Activated naive CD4-positive, alpha-beta T cell treated with anti-CD3 and anti-CD28 coated beads, Interleukin-2, amount 50 U/mL, for 24 hours (primary cell): Measurements from ENCODE around the gene HIPK2.

ENCODE experiments used
- H3K27ac Mint-ChIP-seq: one replicate; pipeline ENCODE4 v1.8.0; 2021; ENCODE audit warnings: mild to moderate bottlenecking, mixed read lengths
- H3K27me3 Mint-ChIP-seq: one replicate; pipeline ENCODE4 v1.8.0; 2021; ENCODE audit warnings: mixed read lengths
- H3K36me3 Mint-ChIP-seq: one replicate; pipeline ENCODE4 v1.8.0; 2021; ENCODE audit warnings: mixed read lengths
- H3K4me1 Mint-ChIP-seq: one replicate; pipeline ENCODE4 v1.8.0; 2021; ENCODE audit warnings: mixed read lengths
- H3K4me3 Mint-ChIP-seq: one replicate; pipeline ENCODE4 v1.8.0; 2021; ENCODE audit warnings: mild to moderate bottlenecking, mixed read lengths
- H3K9me3 Mint-ChIP-seq: one replicate; pipeline ENCODE4 v1.8.0; 2021; ENCODE audit warnings: mixed read lengths

Gene HIPK2

DNA sequence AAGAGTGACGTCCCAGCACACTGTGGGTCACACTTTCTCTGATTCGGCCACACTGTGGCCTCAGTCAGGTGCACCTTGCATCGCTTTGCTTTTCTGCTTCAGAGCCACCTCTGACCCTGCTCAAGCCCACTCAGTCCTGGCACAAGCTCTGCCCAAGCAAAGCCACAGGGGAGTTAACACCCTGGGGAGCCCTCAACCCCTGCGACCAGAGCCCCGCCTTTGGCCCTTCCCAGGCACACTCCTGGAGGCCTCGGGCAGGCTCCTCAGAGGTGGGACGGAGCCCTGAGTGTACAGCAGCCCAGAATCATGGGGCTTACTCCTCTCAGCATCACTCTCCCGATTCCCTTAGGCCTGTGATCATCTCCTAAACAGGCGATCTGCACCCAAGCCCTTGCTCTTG is 71.0 kb downstream of the HIPK2 start:
- Mint-ChIP-seq H3K4me1 (peaks cover 15% of the 10 kb centered on the region), H3K27me3 (no peaks in the 10 kb centered on the region), H3K27ac (no peak overlapping the region), H3K4me3 (no peak overlapping the region), H3K9me3 (no peaks in the 10 kb centered on the region), H3K36me3 (peaks cover 10% of the 10 kb centered on the region)

DNA sequence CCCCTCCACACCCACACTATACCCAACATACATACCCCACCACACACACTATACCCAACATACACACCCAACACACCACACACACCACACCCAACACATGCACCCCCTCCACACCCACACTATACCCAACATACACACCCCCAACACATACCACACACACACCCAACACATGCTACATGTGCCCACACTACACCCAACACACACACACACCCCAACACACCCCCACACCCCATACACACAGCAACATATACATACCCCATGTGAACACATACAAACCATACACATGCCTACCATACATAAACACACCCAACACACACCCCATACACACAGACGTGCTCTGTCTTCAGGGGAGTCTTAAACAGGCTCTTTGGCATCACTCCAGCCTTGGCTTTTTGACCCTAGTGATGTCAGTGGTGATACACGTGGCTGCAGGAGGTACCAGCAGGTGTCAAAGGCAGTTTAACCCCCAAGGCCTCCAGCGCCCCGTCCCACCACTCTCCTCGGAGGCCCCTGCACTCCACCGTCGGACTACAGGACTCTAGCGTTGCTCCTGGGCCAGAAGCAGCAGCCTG is 73.4 kb downstream of the HIPK2 start:
- no peaks in the 10 kb centered on the region for H3K9me3 Mint-ChIP-seq
- no peak overlapping the region for H3K4me3 Mint-ChIP-seq
- no peak overlapping the region for H3K27ac Mint-ChIP-seq
- peaks cover 17% of the 10 kb centered on the region for H3K4me1 Mint-ChIP-seq
- no peaks in the 10 kb centered on the region for H3K27me3 Mint-ChIP-seq
- H3K36me3 Mint-ChIP-seq, result peaks cover 2% of the 10 kb centered on the region

DNA sequence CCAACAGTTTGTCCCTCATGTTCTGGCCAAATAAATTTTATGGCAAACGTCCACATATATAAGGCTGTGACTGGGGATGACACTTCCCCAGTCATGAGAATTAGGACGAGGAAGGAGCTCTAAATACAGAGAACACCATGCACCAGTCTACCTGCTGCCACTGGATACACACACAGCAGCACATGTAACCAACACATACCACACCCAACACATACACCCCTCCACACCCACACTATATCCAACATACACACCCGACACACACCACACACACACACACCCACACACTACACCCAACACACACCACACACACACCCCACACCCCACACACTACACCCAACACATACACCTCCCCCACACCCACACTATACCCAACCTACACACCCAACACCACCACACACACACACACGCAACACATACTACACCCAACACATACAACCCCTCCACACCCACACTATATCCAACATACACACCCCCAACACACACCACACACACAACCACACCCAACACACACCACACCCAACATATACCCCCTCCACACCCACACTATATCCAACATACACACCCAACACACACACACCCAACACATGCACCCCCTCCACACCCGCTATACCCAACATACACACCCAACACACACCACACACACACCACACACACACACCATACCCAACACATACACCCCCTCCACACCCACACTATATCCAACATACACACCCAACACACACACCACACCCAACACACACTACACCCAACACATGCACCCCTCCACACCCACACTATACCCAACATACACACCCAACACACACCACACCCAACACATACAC is 74.1 kb downstream of the HIPK2 start:
- Mint-ChIP-seq H3K9me3 (no peaks in the 10 kb centered on the region), H3K27me3 (no peaks in the 10 kb centered on the region), H3K4me3 (no peak overlapping the region), H3K36me3 (peaks cover 2% of the 10 kb centered on the region), H3K27ac (no peak overlapping the region), H3K4me1 (peaks cover 17% of the 10 kb centered on the region)

DNA sequence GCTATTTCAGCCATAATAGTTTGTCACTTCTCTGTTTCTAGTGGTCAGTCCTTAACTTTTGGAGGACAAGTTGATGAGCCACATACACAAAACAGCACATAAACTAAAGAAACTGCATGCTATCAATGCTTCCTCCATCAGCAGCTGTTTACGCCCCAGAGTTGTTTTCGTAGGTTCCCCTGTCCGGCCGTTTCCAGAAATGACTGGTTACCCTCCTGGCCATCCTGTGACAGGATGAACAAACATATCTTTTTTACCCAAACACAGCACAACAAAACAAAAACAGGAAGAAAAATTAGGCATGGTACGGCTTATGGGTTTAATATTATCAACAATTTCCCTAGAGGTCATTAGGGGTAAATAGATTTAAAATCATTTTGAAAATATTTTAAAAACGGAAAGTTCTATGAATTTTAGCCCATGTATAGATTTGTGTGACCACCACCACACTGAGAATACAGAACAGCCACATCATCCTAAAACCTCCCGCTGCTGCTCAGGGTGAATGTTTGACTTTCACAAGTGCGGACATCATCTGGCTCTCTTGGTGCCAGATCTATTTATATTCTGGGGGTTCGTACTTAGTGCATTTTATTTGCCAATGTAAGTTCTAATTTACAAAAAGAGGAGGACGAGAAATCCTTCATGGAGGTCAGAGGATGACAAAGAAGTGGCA is 74.8 kb downstream of the HIPK2 start:
- Mint-ChIP-seq H3K27me3 (no peaks in the 10 kb centered on the region), H3K27ac (no peak overlapping the region), H3K4me1 (peaks cover 22% of the 10 kb centered on the region), H3K4me3 (no peak overlapping the region), H3K36me3 (peaks cover 5% of the 10 kb centered on the region), H3K9me3 (no peaks in the 10 kb centered on the region)

DNA sequence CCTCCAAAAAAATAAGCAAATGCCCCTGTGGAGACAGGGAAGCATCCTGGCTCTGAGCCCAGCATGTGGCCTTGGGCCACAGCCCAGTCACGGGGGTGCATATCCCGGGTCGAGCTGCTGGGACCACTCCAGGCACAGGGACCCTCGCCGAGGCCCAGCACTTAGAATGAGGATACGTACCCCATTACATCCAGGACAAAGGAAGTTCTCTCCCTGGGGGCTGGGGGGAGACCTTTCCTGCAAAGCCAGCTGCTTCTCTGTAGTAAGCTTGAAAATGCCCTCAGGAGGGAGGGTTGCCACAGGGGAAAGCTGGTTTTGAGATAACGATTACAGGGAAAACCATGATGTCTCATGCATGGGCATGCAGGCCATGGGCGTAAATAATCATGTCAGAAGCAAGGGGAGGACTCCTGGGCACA is 75.5 kb downstream of the HIPK2 start:
- Mint-ChIP-seq H3K4me1 (peaks cover 25% of the 10 kb centered on the region), H3K36me3 (peaks cover 5% of the 10 kb centered on the region), H3K4me3 (no peak overlapping the region), H3K27me3 (no peaks in the 10 kb centered on the region), H3K9me3 (no peaks in the 10 kb centered on the region), H3K27ac (no peak overlapping the region)

- Mint-ChIP-seq H3K36me3 (peaks cover 7% of the 10 kb centered on the region), H3K9me3 (no peaks in the 10 kb centered on the region), H3K4me3 (no peak overlapping the region), H3K4me1 (peaks cover 29% of the 10 kb centered on the region), H3K27me3 (no peaks in the 10 kb centered on the region), H3K27ac (no peak overlapping the region)
These were observed 75.9 kb downstream of the HIPK2 start for GRCh38 chr7:139701908-139702307.

DNA sequence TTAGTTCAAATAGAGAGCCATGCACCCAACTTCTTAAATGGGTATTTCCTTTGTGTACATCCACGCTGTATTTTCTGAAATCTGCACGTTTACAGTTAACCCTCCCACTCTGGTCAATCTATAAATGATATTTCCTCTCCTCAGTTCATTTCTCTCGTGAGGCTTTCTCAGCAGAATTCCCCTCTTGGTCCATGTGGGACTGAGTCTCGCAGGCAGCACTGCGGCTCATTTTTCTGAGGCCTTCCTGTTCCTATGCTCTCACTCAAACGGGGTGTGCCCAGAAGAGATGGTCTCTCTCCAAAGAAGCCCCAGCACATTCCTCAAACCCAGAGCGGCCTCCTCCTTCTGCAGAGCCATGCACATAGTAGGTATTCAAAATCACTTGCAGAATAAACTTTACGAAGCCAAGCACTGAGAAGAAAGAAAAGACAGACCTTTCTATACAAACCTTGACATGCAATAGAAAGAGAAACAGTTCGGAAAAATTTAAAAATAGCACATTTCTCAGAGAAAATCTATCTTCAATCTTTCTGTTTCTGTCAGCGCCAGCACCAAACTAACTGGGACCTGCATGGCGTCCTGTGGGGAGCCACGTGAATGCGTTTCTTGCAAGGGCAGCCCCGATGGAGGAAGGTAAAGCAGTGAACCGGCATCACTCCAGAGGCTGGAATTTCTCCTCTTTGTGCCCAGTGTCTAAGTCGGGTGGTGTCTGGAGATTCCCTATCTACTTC is 77.1 kb downstream of the HIPK2 start:
- Mint-ChIP-seq H3K27ac (peak overlapping the region; percentile 48), H3K27me3 (no peaks in the 10 kb centered on the region), H3K4me3 (no peak overlapping the region), H3K9me3 (no peaks in the 10 kb centered on the region), H3K36me3 (peaks cover 6% of the 10 kb centered on the region), H3K4me1 (peaks cover 36% of the 10 kb centered on the region)

DNA sequence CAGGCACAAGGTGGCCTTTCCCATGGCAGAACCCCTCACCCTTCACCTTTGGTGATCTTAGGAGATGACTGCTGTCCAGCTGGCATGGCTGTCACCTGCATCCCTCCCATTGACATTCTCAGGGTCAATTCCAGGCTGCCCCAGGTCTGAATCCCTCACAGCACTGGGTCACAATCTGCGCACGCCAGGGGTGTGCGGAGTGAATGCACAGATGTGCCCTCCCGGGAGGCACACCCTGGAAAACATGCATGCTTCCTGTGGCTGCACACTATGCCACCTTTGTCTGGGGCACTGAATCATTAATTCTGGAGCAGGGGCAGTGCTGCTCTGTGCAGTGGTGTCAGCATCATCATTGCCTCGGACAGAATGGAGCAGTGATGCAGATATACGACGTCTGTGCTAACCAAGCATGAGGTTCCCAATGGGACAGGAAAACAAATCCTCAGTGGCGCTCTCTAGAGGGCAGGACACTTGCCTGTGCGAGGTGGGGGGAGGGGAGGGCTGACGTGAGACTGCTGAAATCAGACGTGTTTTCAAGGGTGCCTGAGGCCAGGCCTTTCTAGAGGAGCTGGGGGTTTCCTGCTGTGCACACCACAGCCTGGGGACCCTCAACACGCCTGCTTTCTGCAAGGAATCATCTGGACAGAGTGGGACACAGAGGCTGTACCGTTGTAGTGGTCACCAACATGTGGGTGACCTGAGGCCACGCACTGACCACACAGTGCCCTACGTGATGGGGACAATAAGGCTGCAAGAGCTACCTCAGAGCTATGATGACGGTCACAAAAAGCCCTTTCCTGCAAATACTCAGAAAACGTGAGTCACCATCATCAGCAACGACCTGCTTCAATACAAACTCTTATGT is 77.9 kb downstream of the HIPK2 start:
- Mint-ChIP-seq H3K27ac (no peak overlapping the region), H3K4me1 (peaks cover 40% of the 10 kb centered on the region), H3K36me3 (peaks cover 7% of the 10 kb centered on the region), H3K27me3 (no peaks in the 10 kb centered on the region), H3K4me3 (no peak overlapping the region), H3K9me3 (no peaks in the 10 kb centered on the region)

- no peak overlapping the region for H3K27ac Mint-ChIP-seq
- no peak overlapping the region for H3K4me3 Mint-ChIP-seq
- peaks cover 10% of the 10 kb centered on the region for H3K36me3 Mint-ChIP-seq
- H3K9me3 Mint-ChIP-seq, result no peaks in the 10 kb centered on the region
- no peaks in the 10 kb centered on the region for H3K27me3 Mint-ChIP-seq
- peaks cover 42% of the 10 kb centered on the region for H3K4me1 Mint-ChIP-seq
These were observed 79.0 kb downstream of the HIPK2 start for GRCh38 chr7:139698844-139699243.

DNA sequence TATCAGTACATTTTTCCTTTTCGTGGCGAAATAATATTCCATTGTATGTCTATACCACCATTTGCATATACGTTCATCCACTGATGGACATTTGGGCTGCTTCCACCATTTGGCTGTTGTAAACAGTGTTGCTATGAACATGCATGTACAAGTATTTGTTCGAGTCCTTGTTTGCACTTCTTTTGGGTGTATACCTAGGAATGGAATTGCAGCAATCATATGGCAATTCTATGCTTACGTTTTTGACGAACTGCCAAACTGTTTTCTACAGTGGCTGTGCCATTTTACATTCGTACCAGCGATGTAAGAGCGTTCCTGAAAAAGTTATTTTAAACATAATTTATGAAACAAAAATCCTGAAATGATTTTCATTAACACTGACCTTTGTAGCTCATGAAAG is 79.5 kb downstream of the HIPK2 start:
- Mint-ChIP-seq H3K27ac (peak overlapping the region; percentile 36), H3K36me3 (peaks cover 10% of the 10 kb centered on the region), H3K4me1 (peaks cover 42% of the 10 kb centered on the region), H3K27me3 (no peaks in the 10 kb centered on the region), H3K9me3 (no peaks in the 10 kb centered on the region), H3K4me3 (no peak overlapping the region)

DNA sequence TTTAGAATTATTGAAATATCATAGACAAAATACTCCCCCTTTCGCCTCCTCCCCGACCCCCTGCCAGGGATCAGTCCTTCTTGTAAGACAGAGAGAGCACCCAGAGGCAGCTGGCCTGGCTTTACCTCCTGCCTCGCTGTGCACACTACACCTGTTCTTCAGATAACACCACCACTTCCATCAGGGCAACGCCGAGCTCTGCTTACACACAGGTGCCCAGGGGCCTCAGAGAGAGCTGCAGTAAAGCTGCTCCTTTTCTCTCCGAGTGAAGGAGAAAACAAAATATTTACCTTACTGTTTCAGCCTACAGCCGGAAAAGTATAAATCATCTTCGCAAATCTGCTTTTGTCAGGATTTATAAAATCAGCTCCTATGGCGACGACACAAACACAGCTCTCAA is 80.7 kb downstream of the HIPK2 start:
- peaks cover 10% of the 10 kb centered on the region for H3K36me3 Mint-ChIP-seq
- H3K4me1 Mint-ChIP-seq, result peaks cover 42% of the 10 kb centered on the region
- H3K9me3 Mint-ChIP-seq, result no peaks in the 10 kb centered on the region
- H3K27me3 Mint-ChIP-seq, result no peaks in the 10 kb centered on the region
- no peak overlapping the region for H3K4me3 Mint-ChIP-seq
- no peak overlapping the region for H3K27ac Mint-ChIP-seq

- H3K36me3 Mint-ChIP-seq, result peaks cover 10% of the 10 kb centered on the region
- no peak overlapping the region for H3K4me3 Mint-ChIP-seq
- no peaks in the 10 kb centered on the region for H3K27me3 Mint-ChIP-seq
These were observed 81.2 kb downstream of the HIPK2 start for GRCh38 chr7:139696552-139696951.

GRCh38 chr7:139695588-139695987 is 82.2 kb downstream of the HIPK2 start:
- H3K4me3 Mint-ChIP-seq, result no peak overlapping the region
- no peaks in the 10 kb centered on the region for H3K9me3 Mint-ChIP-seq
- no peaks in the 10 kb centered on the region for H3K27me3 Mint-ChIP-seq
- peak overlapping the region; percentile 38 for H3K27ac Mint-ChIP-seq
- H3K36me3 Mint-ChIP-seq, result peaks cover 15% of the 10 kb centered on the region
- H3K4me1 Mint-ChIP-seq, result peaks cover 37% of the 10 kb centered on the region

More at GRCh38 chr7:139696552-139696951, 81.2 kb downstream of the HIPK2 start:
- H3K9me3 Mint-ChIP-seq, result no peaks in the 10 kb centered on the region
- peaks cover 41% of the 10 kb centered on the region for H3K4me1 Mint-ChIP-seq
- H3K27ac Mint-ChIP-seq, result no peak overlapping the region

DNA sequence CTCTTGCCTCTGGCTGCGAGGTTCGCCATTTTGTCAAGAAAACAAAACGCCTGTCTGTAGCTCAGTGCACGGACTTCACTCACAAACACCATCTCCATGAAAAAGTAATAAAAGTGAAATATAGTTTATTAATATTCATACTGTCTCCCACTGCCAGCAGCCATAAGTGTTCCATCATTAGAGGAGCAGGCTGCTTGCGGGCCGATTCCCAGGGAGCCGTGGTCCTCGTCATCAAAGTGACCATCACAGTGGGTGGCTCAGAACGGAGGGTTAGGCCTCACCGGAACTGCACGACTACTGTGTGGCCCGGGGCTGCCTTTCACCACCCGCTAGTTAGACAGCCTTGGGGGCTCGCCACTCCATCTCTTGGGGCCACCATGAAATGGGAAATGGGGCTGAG is 82.7 kb downstream of the HIPK2 start:
- Mint-ChIP-seq H3K27ac (peak overlapping the region; percentile 38), H3K4me3 (no peak overlapping the region), H3K36me3 (peaks cover 15% of the 10 kb centered on the region), H3K4me1 (peaks cover 35% of the 10 kb centered on the region), H3K27me3 (no peaks in the 10 kb centered on the region), H3K9me3 (no peaks in the 10 kb centered on the region)

- peaks cover 17% of the 10 kb centered on the region for H3K36me3 Mint-ChIP-seq
- H3K4me1 Mint-ChIP-seq, result peaks cover 35% of the 10 kb centered on the region
- no peaks in the 10 kb centered on the region for H3K27me3 Mint-ChIP-seq
- no peak overlapping the region for H3K4me3 Mint-ChIP-seq
- H3K27ac Mint-ChIP-seq, result peak overlapping the region; percentile 75
- no peaks in the 10 kb centered on the region for H3K9me3 Mint-ChIP-seq
These were observed 83.5 kb downstream of the HIPK2 start for GRCh38 chr7:139694389-139694676.
